ENCODE measurements around the gene UBL5. TPM values are rescaled to one million over a fixed set of nuclear protein-coding genes. Genes with fewer than 3 reads are reported as not detected.
"Not testable (repeated sequence)": the region's sequence is repeated elsewhere in the genome, so short reads cannot be mapped to it uniquely, and the experiment has no call there.

Gene UBL5
- total and polyA plus RNA-seq, 4 donors = 155 to 339 (median 205) TPM

GRCh38 chr19:9839415-9839814 is 11.7 kb downstream of the UBL5 start:
- H3K9ac ChIP-seq (ENCODE audit: low read depth in 1 of 2, low read length in 2 of 2) = no peak overlapping the region
- no peak overlapping the region for H3K4me3 ChIP-seq (ENCODE audit: low read depth in 1 of 3, low read length in 3 of 3)
- H3K27ac ChIP-seq (ENCODE audit: low read depth in 1 of 2, low read length in 2 of 2) = no peak overlapping the region
- no peak for DNase-seq (ENCODE audit: low spot score)
- peaks cover 2 to 36% (median 24%) of the 10 kb centered on the region in 4 donors for H3K36me3 ChIP-seq (ENCODE audit: control insufficient read depth in 4 of 4, insufficient read depth in 3 of 4, low read depth in 1 of 4, low read length in 3 of 4)
- TF ChIP-seq NR2F2 (IDR thresholded peaks at IDR 0.05) = no peak
- TF ChIP-seq REST (IDR thresholded peaks at IDR 0.05) = no peak
- H3K27me3 ChIP-seq (ENCODE audit: control insufficient read depth in 4 of 4, insufficient read depth in 4 of 4, low read length in 3 of 4) = no peaks in the 10 kb centered on the region
- H3K9me3 ChIP-seq (ENCODE audit: control insufficient read depth in 4 of 4, low read length in 3 of 4) = no peaks in the 10 kb centered on the region
- WGBS = 33% methylated on average over 1 of the region's 1 CpG
- H3K4me1 ChIP-seq (ENCODE audit: control insufficient read depth in 4 of 4, insufficient read depth in 4 of 4, low read length in 3 of 4) = peaks cover 3 to 21% (median 15%) of the 10 kb centered on the region in 4 donors

- Histone ChIP-seq H3K9me3 (ENCODE audit: control insufficient read depth in 4 of 4, low read length in 3 of 4) (no peaks in the 10 kb centered on the region), H3K27ac (ENCODE audit: low read depth in 1 of 2, low read length in 2 of 2) (no peak overlapping the region), H3K4me1 (ENCODE audit: control insufficient read depth in 4 of 4, insufficient read depth in 4 of 4, low read length in 3 of 4) (peaks cover 3 to 9% (median 4%) of the 10 kb centered on the region in 4 donors), H3K4me3 (ENCODE audit: low read depth in 1 of 3, low read length in 3 of 3) (no peak overlapping the region), H3K9ac (ENCODE audit: low read depth in 1 of 2, low read length in 2 of 2) (no peak overlapping the region), H3K36me3 (ENCODE audit: control insufficient read depth in 4 of 4, insufficient read depth in 3 of 4, low read depth in 1 of 4, low read length in 3 of 4) (peaks cover 8 to 43% (median 25%) of the 10 kb centered on the region in 4 donors), H3K27me3 (ENCODE audit: control insufficient read depth in 4 of 4, insufficient read depth in 4 of 4, low read length in 3 of 4) (no peaks in the 10 kb centered on the region)
- whole genome bisulfite sequencing = 92% methylated on average over 9 of the region's 9 CpGs
- no peak for DNase-seq (ENCODE audit: low spot score)
- TF ChIP-seq SP1 (IDR thresholded peaks at IDR 0.05) = no peak
- no peak for TF ChIP-seq NR2F2 (IDR thresholded peaks at IDR 0.05)
- TF ChIP-seq RAD21 (IDR thresholded peaks at IDR 0.05) = no peak
- TF ChIP-seq YY1 (IDR thresholded peaks at IDR 0.05) = no peak
- TF ChIP-seq HNF4G (IDR thresholded peaks at IDR 0.05) = no peak
- TF ChIP-seq MAX (IDR thresholded peaks at IDR 0.05) = no peak
- no peak for TF ChIP-seq GABPA (IDR thresholded peaks at IDR 0.05 in 1 of 2, conservative IDR thresholded peaks at IDR 0.05 in 1 of 2)
- no peak for TF ChIP-seq JUND (IDR thresholded peaks at IDR 0.05)
- TF ChIP-seq FOXA2 (IDR thresholded peaks at IDR 0.05) = no peak
- TF ChIP-seq HNF4A (conservative IDR thresholded peaks at IDR 0.05) = no peak
- TF ChIP-seq ATF3 (IDR thresholded peaks at IDR 0.05) = no peak
- no peak for TF ChIP-seq FOXA1 (IDR thresholded peaks at IDR 0.05)
Observed at GRCh38 chr19:9842834-9843625, 15.3 kb downstream of the UBL5 start.

GRCh38 chr19:9843626-9844273 is 16.0 kb downstream of the UBL5 start:
- WGBS = 95% methylated on average over 12 of the region's 12 CpGs
- not testable (repeated sequence) for H3K9ac ChIP-seq (ENCODE audit: low read depth in 1 of 2, low read length in 2 of 2); H3K9me3 ChIP-seq (ENCODE audit: control insufficient read depth in 4 of 4, low read length in 3 of 4); H3K4me3 ChIP-seq (ENCODE audit: low read depth in 1 of 3, low read length in 3 of 3); DNase-seq (ENCODE audit: low spot score); H3K27me3 ChIP-seq (ENCODE audit: control insufficient read depth in 4 of 4, insufficient read depth in 4 of 4, low read length in 3 of 4); H3K27ac ChIP-seq (ENCODE audit: low read depth in 1 of 2, low read length in 2 of 2); H3K4me1 ChIP-seq (ENCODE audit: control insufficient read depth in 4 of 4, insufficient read depth in 4 of 4, low read length in 3 of 4)
- H3K36me3 ChIP-seq (ENCODE audit: control insufficient read depth in 4 of 4, insufficient read depth in 3 of 4, low read depth in 1 of 4, low read length in 3 of 4) = peaks cover 8 to 47% (median 26%) of the 10 kb centered on the region in 4 donors

Measured in liver (tissue), 9 donors.